Stomach (tissue), 9 donors: Measurements from ENCODE around the gene CACNB2. TPM values are rescaled to one million over a fixed set of nuclear protein-coding genes. Genes with fewer than 3 reads are reported as not detected.

ENCODE experiments used
- DNase-seq, 2 donors: peaks; one replicate each; pipeline versions ENCODE4 v3.0.0 to v3.0.0-alpha.2; 2013 to 2019
- H3K27ac ChIP-seq, 5 donors: fragments of 200-600 bp in 4 of 5; sonication (generic) in 4 of 5; one replicate each; pipeline ENCODE4 v1.5.1; 2013 to 2019; ENCODE audit warnings: mild to moderate bottlenecking in 1 of 5, moderate library complexity in 1 of 5
- H3K27me3 ChIP-seq, 3 donors: fragments of 200-600 bp; sonication (generic); one replicate each; pipeline ENCODE4 v1.5.1; 2017 to 2019; ENCODE audit warnings: mixed run types in 1 of 3
- H3K36me3 ChIP-seq, 4 donors: fragments of 200-600 bp; sonication (generic); 1 replicate in 3 of 4; 2 replicates in 1 of 4; pipeline ENCODE4 v1.5.1; 2016 to 2019
- H3K4me1 ChIP-seq, 4 donors: fragments of 200-600 bp; sonication (generic); one replicate each; pipeline ENCODE4 v1.5.1; 2016 to 2019
- H3K4me3 ChIP-seq, 4 donors: fragments of 200-600 bp; sonication (generic) in 3 of 4; one replicate each; pipeline ENCODE4 v1.5.1; 2016 to 2019; ENCODE audit warnings: mild to moderate bottlenecking in 1 of 4
- H3K9me3 ChIP-seq, 4 donors: fragments of 200-600 bp; sonication (generic); one replicate each; pipeline ENCODE4 v1.5.1; 2016 to 2019
- EP300 ChIP-seq: sonication (generic); formaldehyde crosslinking; IDR thresholded peaks from one replicate; pipeline ENCODE4 v1.6.1; 2017; ENCODE audit warnings: antibody characterized with exemption
- POLR2A ChIP-seq, 4 donors: fragments of 450-650 bp; IDR thresholded peaks; one replicate each; pipeline ENCODE4 v1.6.1; 2016; ENCODE audit warnings: antibody characterized with exemption in 4 of 4, control low read depth in 2 of 4, mild to moderate bottlenecking in 1 of 4, moderate library complexity in 1 of 4
- POLR2AphosphoS5 ChIP-seq, 3 donors: sonication (generic); formaldehyde crosslinking; IDR thresholded peaks; one replicate each; pipeline ENCODE4 v1.6.1; 2016; ENCODE audit warnings: antibody characterized with exemption in 3 of 3
- WGBS, 5 donors: extraction: QIAGEN DNeasy Blood & Tissue Kit in 3 of 5; methylation state at CpG; one replicate each; pipeline versions ENCODE4 v1.1.5 to v1.1.7; 2013 to 2018; 5-methylcytosine and 5-hydroxymethylcytosine counted together
- intact Hi-C: fragments of 100-400 bp; cut with DNase I; formaldehyde crosslinking; loops from one replicate; pipeline ENCODE4 v1.15.1; 2023; ENCODE audit warnings: low total_unique reads
- polyA plus RNA-seq, 3 donors: library from polyadenylated mRNA; stranded (reverse); fragments of 200-250 nt; gene quantifications; one replicate each; pipeline ENCODE4 v1.2.3, GENCODE V29; 2013
- total RNA-seq, 5 donors: library from RNA; depleted of rRNA; stranded (reverse); fragments of >200 nt; gene quantifications; one replicate each; pipeline versions ENCODE4 v1.1.0 to v1.2.3, GENCODE V29; 2014 to 2016
- TF ChIP-seq, protein P1 (sequence below), 7 experiments: fragments of 450-650 bp in 4 of 7; fragments of 200-600 bp in 3 of 7; sonication (generic) in 3 of 7; IDR thresholded peaks; one replicate each; pipeline ENCODE4 v1.5.1; 2016 to 2019; ENCODE audit warnings: antibody characterized with exemption in 7 of 7, control low read depth in 2 of 7, mild to moderate bottlenecking in 1 of 7
- donor health status: healthy with polysubstance abuse.
- donor health status: Bipolar disorder and iron deficiency.
- donor health status: healthy.

CACNB2 gene
- total and polyA plus RNA-seq, 8 donors: 0.31 to 42.9 (median 14.3) TPM

DNA sequence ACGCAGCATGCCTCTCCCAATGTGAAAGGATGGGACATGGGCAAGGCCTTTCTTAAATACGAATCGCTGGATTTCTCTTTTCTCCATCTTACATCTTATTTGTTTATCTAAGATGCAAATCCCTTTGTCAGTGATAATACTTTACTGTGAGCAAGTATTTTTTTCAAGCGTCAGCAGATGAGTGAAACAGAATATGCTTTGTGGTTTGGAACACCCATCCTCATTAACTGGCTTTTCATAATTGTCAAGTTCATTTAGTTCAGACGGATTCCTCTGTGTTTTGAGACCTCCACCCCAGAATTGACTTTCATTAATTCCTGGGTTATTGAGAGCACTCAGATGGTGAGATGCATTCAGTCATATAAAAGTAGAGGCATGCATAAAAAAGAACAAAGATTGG, 361.4 kb downstream of the CACNB2 start:
- 68 to 79% (median 70%) methylated on average over 5 of the region's 5 CpGs for WGBS, 5 donors
- intact Hi-C loops: no loop called here
- Histone ChIP-seq H3K4me3 (no peak overlapping the region), H3K36me3 (peaks cover 0 to 5% (median 0%) of the 10 kb centered on the region in 4 donors), H3K9me3 (no peaks in the 10 kb centered on the region), H3K27me3 (no peaks in the 10 kb centered on the region), H3K4me1 (no peaks in the 10 kb centered on the region), H3K27ac (no peak overlapping the region)
- no peak for TF ChIP-seq POLR2A (IDR thresholded peaks at IDR 0.05)
- no peak for DNase-seq

DNA sequence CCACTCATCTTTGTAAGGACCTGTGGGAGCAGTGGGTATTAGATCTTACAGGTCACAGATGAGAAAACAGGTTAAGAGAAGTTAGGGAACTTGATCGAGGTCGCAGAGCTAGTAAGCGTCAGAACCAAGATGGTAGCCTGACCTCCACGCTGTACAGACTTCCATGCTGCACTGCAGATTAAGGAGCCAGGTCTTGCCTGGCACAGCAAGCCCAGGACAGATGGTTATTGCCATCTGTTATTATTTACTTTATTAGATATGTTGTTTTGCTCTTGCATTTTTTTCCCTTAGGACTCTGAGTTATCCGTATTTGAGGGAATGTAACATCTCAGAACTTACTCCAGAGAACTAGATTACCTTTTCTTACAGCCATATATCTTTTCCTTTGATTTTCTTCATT, 363.9 kb downstream of the CACNB2 start:
- TF ChIP-seq, protein P1, sequence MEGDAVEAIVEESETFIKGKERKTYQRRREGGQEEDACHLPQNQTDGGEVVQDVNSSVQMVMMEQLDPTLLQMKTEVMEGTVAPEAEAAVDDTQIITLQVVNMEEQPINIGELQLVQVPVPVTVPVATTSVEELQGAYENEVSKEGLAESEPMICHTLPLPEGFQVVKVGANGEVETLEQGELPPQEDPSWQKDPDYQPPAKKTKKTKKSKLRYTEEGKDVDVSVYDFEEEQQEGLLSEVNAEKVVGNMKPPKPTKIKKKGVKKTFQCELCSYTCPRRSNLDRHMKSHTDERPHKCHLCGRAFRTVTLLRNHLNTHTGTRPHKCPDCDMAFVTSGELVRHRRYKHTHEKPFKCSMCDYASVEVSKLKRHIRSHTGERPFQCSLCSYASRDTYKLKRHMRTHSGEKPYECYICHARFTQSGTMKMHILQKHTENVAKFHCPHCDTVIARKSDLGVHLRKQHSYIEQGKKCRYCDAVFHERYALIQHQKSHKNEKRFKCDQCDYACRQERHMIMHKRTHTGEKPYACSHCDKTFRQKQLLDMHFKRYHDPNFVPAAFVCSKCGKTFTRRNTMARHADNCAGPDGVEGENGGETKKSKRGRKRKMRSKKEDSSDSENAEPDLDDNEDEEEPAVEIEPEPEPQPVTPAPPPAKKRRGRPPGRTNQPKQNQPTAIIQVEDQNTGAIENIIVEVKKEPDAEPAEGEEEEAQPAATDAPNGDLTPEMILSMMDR (IDR thresholded peaks at IDR 0.05): no peak
- TF ChIP-seq POLR2AphosphoS5 (IDR thresholded peaks at IDR 0.05) (no peak), EP300 (no peak), POLR2A (IDR thresholded peaks at IDR 0.05) (no peak)
- Histone ChIP-seq H3K27me3 (no peaks in the 10 kb centered on the region), H3K4me3 (no peak overlapping the region), H3K27ac (no peak overlapping the region), H3K4me1 (no peaks in the 10 kb centered on the region), H3K9me3 (no peaks in the 10 kb centered on the region), H3K36me3 (peaks cover 0 to 5% (median 0%) of the 10 kb centered on the region in 4 donors)
- 91 to 97% (median 94%) methylated on average over 5 of the region's 5 CpGs for WGBS, 5 donors
- intact Hi-C loops: no loop called here
- DNase-seq: no peak

DNA sequence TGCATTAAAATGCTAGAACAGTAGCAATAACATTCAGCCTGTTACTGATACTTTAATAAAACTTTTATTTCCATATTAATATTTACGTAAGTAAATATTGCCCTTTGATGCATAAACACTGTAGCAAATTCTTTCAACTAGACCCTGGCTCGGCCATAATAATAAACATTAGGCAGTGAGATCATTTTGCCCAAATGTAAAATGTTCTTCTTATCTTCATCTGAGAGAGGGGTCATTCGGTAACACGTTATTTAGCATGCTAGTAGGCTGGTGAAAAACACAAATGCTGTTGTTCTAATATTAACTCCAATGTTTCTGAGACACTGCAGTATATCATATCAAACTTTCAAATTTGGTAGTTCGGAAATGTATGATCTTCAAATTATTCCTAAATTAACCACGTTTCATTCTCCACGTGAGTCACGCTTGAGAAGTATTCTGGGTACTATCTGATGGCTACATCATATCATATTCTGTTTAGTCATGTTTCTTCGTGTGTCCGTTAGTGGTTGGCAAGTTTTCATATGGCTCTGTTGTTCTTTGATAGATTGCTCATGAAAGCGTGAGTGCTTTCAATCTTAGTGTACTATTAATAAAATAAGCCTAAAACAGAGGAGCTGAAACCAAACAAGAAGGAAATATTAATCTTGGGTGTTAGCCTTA, 365.4 kb downstream of the CACNB2 start:
- DNase-seq: no peak
- TF ChIP-seq EP300 (no peak), POLR2AphosphoS5 (IDR thresholded peaks at IDR 0.05) (no peak), POLR2A (IDR thresholded peaks at IDR 0.05) (no peak)
- TF ChIP-seq, protein P1 (IDR thresholded peaks at IDR 0.05): no peak
- Histone ChIP-seq H3K36me3 (peaks cover 0 to 2% (median 0%) of the 10 kb centered on the region in 4 donors), H3K4me3 (no peak overlapping the region), H3K4me1 (no peaks in the 10 kb centered on the region), H3K9me3 (no peaks in the 10 kb centered on the region), H3K27me3 (no peaks in the 10 kb centered on the region), H3K27ac (no peak overlapping the region)
- WGBS, 5 donors: 59 to 74% (median 68%) methylated on average over 11 of the region's 11 CpGs
- intact Hi-C loops: no loop called here

DNA sequence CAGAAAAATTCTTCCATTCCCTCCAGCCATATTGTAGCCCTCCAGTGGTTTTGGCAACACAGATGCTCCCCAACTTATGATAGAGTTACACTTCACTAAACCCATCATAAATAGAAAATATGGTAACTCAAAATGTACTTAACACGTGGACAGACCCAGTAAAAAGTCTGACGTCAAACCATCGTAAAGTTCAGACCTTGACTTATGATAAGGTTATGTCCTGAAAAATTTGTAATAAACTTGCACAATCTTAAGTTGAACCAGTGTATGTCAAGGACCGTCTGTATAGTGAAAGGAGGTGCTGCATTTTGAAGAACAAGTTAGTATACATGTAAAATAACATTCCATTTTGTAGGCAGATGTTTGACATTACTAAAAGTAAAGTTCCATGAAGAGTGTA, 368.4 kb downstream of the CACNB2 start:
- H3K4me3 ChIP-seq: no peak overlapping the region
- H3K4me1 ChIP-seq: no peaks in the 10 kb centered on the region
- no peak for TF ChIP-seq POLR2A (IDR thresholded peaks at IDR 0.05)
- no peak for TF ChIP-seq POLR2AphosphoS5 (IDR thresholded peaks at IDR 0.05)
- no peak for TF ChIP-seq EP300
- TF ChIP-seq, protein P1 (IDR thresholded peaks at IDR 0.05): no peak
- H3K36me3 ChIP-seq: peaks cover 0 to 8% (median 0%) of the 10 kb centered on the region in 4 donors
- DNase-seq: no peak
- H3K27ac ChIP-seq: no peak overlapping the region
- WGBS, 5 donors: 81 to 91% (median 85%) methylated on average over 4 of the region's 4 CpGs
- H3K27me3 ChIP-seq: no peaks in the 10 kb centered on the region
- peaks cover 0 to 5% (median 0%) of the 10 kb centered on the region in 4 donors for H3K9me3 ChIP-seq
- intact Hi-C loops: no loop called here

DNA sequence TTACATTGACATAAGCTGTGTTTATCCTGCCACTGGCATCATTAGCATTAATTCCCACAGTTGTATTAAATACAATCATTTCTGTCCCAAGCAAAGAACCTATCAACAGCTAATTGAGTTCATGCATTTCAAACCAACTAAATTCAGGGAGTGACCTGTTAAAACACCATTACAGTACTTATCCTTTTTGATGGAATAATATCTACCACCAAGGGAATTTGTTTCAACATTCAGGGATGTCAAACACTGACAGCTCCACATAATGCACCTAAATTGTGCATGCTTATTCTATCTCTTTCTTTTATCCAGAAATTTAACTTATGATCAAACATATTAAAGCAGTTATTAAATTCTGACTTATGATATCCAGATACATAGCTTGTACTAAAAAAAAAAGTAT, 374.3 kb downstream of the CACNB2 start:
- peaks cover 0 to 23% (median 0%) of the 10 kb centered on the region in 4 donors for H3K36me3 ChIP-seq
- H3K4me1 ChIP-seq: no peaks in the 10 kb centered on the region
- H3K27ac ChIP-seq: no peak overlapping the region
- intact Hi-C loops: no loop called here
- H3K27me3 ChIP-seq: no peaks in the 10 kb centered on the region
- TF ChIP-seq POLR2A (IDR thresholded peaks at IDR 0.05): no peak
- no peak for TF ChIP-seq POLR2AphosphoS5 (IDR thresholded peaks at IDR 0.05)
- TF ChIP-seq, protein P1 (IDR thresholded peaks at IDR 0.05): no peak
- TF ChIP-seq EP300: no peak
- peaks cover 0 to 5% (median 0%) of the 10 kb centered on the region in 4 donors for H3K9me3 ChIP-seq
- DNase-seq: no peak
- H3K4me3 ChIP-seq: no peak overlapping the region
